IMR-90 (cell line): ENCODE data around the gene CFAP221. TPM values are rescaled to one million over a fixed set of nuclear protein-coding genes. Genes with fewer than 3 reads are reported as not detected.

Experiments used
- ATAC-seq: fragments of 200-7000 bp; cut with Tn5 transposase; 2 replicates; pipeline ENCODE4 v1.9.1; 2020; ENCODE audit warnings: low read depth, mild to moderate bottlenecking, moderate library complexity
- BruUV-seq: library from RNA; stranded (reverse); fragments of 400-500 nt; replicated peaks from 2 replicates; lab custom pipeline; 2021; lab: Mats Ljungman, UMichigan
- CTCF ChIA-PET: fragments of 300-600 bp; formaldehyde crosslinking; extraction: SDS; loops from one replicate; lab custom pipeline; 2021; ENCODE audit warnings: antibody characterized with exemption; lab: Yijun Ruan, JAX
- POLR2A ChIA-PET: fragments of 300-600 bp; sonication (Branson Sonifier 250); formaldehyde crosslinking; loops from one replicate; lab custom pipeline; 2022; ENCODE audit warnings: antibody characterized with exemption; ENCODE audit not compliant: unreplicated experiment; lab: Charles Lee
- DNase-seq: peaks from one replicate; pipeline ENCODE4 v3.0.0; 2013
- H2AFZ ChIP-seq: replicated peaks from 2 replicates; pipeline ENCODE3; 2013; ENCODE audit warnings: low read length, mild to moderate bottlenecking; ENCODE audit not compliant: poor library complexity
- H2AK5ac ChIP-seq: 2 replicates; pipeline ENCODE4 v1.6.1; 2013; ENCODE audit warnings: low read depth, low read length, inconsistent platforms
- H2AK9ac ChIP-seq: replicated peaks from 2 replicates; pipeline ENCODE3; 2013; ENCODE audit warnings: mild to moderate bottlenecking, low read depth, low read length, moderate library complexity; ENCODE audit not compliant: poor library complexity
- H2BK120ac ChIP-seq: 2 replicates; pipeline ENCODE4 v1.6.1; 2013; ENCODE audit warnings: low read depth, low read length, inconsistent platforms
- H2BK15ac ChIP-seq: 3 replicates; pipeline ENCODE4 v1.6.1; 2013; ENCODE audit warnings: low read depth, low read length, inconsistent platforms
- H2BK20ac ChIP-seq: 2 replicates; pipeline ENCODE4 v1.6.1; 2013; ENCODE audit warnings: low read depth, mild to moderate bottlenecking, inconsistent platforms, low read length, moderate library complexity
- H2BK5ac ChIP-seq: 2 replicates; pipeline ENCODE4 v1.6.1; 2013; ENCODE audit warnings: mild to moderate bottlenecking, low read depth, low read length, inconsistent platforms; ENCODE audit not compliant: poor library complexity, severe bottlenecking
- H3K14ac ChIP-seq: replicated peaks from 2 replicates; pipeline ENCODE4 v1.6.1; 2013; ENCODE audit warnings: low read depth, low read length, inconsistent platforms
- H3K18ac ChIP-seq: 2 replicates; pipeline ENCODE4 v1.6.1; 2013; ENCODE audit warnings: low read depth, low read length, control low read depth
- H3K23ac ChIP-seq: 2 replicates; pipeline ENCODE4 v1.6.1; 2013; ENCODE audit warnings: low read depth, low read length, inconsistent platforms
- H3K27ac ChIP-seq: 2 replicates; pipeline ENCODE4 v1.5.1; 2013; ENCODE audit warnings: mild to moderate bottlenecking, control low read depth, low read length; ENCODE audit not compliant: insufficient read depth
- H3K27me3 ChIP-seq: 2 replicates; pipeline ENCODE4 v1.6.1; 2013; ENCODE audit warnings: low read length; ENCODE audit not compliant: control insufficient read depth, insufficient read depth
- H3K36me3 ChIP-seq: 2 replicates; pipeline ENCODE4 v1.6.1; 2013; ENCODE audit warnings: low read length, mixed read lengths; ENCODE audit not compliant: control insufficient read depth, insufficient read depth
- H3K4ac ChIP-seq: 2 replicates; pipeline ENCODE4 v1.6.1; 2013; ENCODE audit warnings: low read depth, low read length, inconsistent platforms
- H3K4me1 ChIP-seq: 2 replicates; pipeline ENCODE4 v1.6.1; 2013; ENCODE audit warnings: low read length, mixed read lengths; ENCODE audit not compliant: control insufficient read depth, insufficient read depth
- H3K4me2 ChIP-seq: 2 replicates; pipeline ENCODE4 v1.6.1; 2013; ENCODE audit warnings: low read depth, mild to moderate bottlenecking, control low read depth, low read length, moderate library complexity
- H3K4me3 ChIP-seq: 2 replicates; pipeline ENCODE4 v1.5.1; 2013; ENCODE audit warnings: low read depth, mild to moderate bottlenecking, control low read depth, low read length, moderate library complexity; ENCODE audit not compliant: insufficient read depth
- H3K56ac ChIP-seq: 2 replicates; pipeline ENCODE4 v1.6.1; 2013; ENCODE audit warnings: low read length, inconsistent platforms; ENCODE audit not compliant: insufficient read depth; ENCODE audit errors: extremely low read depth
- H3K79me1 ChIP-seq, 2 experiments: 2 replicates each; pipeline ENCODE4 v1.6.1; 2013; ENCODE audit warnings: low read length in 2 of 2, inconsistent platforms in 1 of 2, low read depth in 1 of 2
- H3K9ac ChIP-seq: 2 replicates; pipeline ENCODE4 v1.6.1; 2013; ENCODE audit warnings: low read depth, low read length, control low read depth
- H3K9me1 ChIP-seq: 2 replicates; pipeline ENCODE4 v1.6.1; 2013; ENCODE audit warnings: low read length, inconsistent platforms; ENCODE audit not compliant: insufficient read depth
- H3K9me3 ChIP-seq: 2 replicates; pipeline ENCODE4 v1.6.1; 2013; ENCODE audit warnings: low read length; ENCODE audit not compliant: control insufficient read depth, insufficient read depth
- H4K20me1 ChIP-seq: 2 replicates; pipeline ENCODE4 v1.6.1; 2013; ENCODE audit warnings: low read length, inconsistent platforms; ENCODE audit not compliant: insufficient read depth
- H4K5ac ChIP-seq: 2 replicates; pipeline ENCODE4 v1.6.1; 2013; ENCODE audit warnings: mild to moderate bottlenecking, low read depth, low read length, control low read depth
- H4K8ac ChIP-seq, 2 experiments: 2 replicates each; pipeline ENCODE4 v1.6.1; 2013; ENCODE audit warnings: low read depth in 2 of 2, low read length in 2 of 2, control low read depth in 1 of 2, inconsistent platforms in 1 of 2
- H4K91ac ChIP-seq: 2 replicates; pipeline ENCODE4 v1.6.1; 2013; ENCODE audit warnings: low read depth, low read length, inconsistent platforms; ENCODE audit not compliant: insufficient read depth
- BHLHE40 ChIP-seq: fragments of 150-350 bp; IDR thresholded peaks from 2 replicates; pipeline ENCODE4 v1.6.1; 2016; ENCODE audit warnings: mild to moderate bottlenecking, low read depth, low read length
- CTCF ChIP-seq: conservative IDR thresholded peaks from 2 replicates; pipeline ENCODE4 v1.5.1; 2012; ENCODE audit warnings: mild to moderate bottlenecking, low read depth, low read length, improper control_type of control experiment
- MAZ ChIP-seq: IDR thresholded peaks from 2 replicates; pipeline ENCODE4 v1.6.1; 2012; ENCODE audit warnings: low read depth, mild to moderate bottlenecking, low read length, improper control_type of control experiment, moderate library complexity, borderline replicate concordance
- MXI1 ChIP-seq: IDR thresholded peaks from 2 replicates; pipeline ENCODE4 v1.6.1; 2012; ENCODE audit warnings: low read depth, mild to moderate bottlenecking, low read length, moderate library complexity, borderline replicate concordance
- RAD21 ChIP-seq: IDR thresholded peaks from 2 replicates; pipeline ENCODE4 v1.6.1; 2012; ENCODE audit warnings: low read length, improper control_type of control experiment
- RCOR1 ChIP-seq: IDR thresholded peaks from 2 replicates; pipeline ENCODE4 v1.6.1; 2012; ENCODE audit warnings: mild to moderate bottlenecking, low read length, improper control_type of control experiment; ENCODE audit not compliant: insufficient replicate concordance
- RFX5 ChIP-seq: IDR thresholded peaks from 2 replicates; pipeline ENCODE4 v1.8.0; 2012; ENCODE audit warnings: low read depth, mild to moderate bottlenecking, low read length, moderate library complexity
- SMC3 ChIP-seq: fragments of 150-350 bp; IDR thresholded peaks from 2 replicates; pipeline ENCODE4 v1.6.1; 2016; ENCODE audit warnings: low read depth, mild to moderate bottlenecking, antibody characterized with exemption, low read length, moderate library complexity
- WGBS, 2 experiments: methylation state at CpG; one replicate each; pipeline versions ENCODE4 v1.1.5 to v1.1.7; 2013; ENCODE audit warnings: missing lambda C conversion rate in 2 of 2; ENCODE audit not compliant: insufficient read length in 1 of 2; ENCODE audit errors: extremely low coverage in 2 of 2; 5-methylcytosine and 5-hydroxymethylcytosine counted together
- dilution Hi-C: fragments of 300-500 bp; cut with HindIII; formaldehyde crosslinking; loops from one replicate; pipeline ENCODE4 v1.14.3; 2018; ENCODE audit warnings: low sequenced_read_pairs; ENCODE audit not compliant: unreplicated experiment
- in situ Hi-C: fragments of 300-500 bp; cut with MboI; formaldehyde crosslinking; loops from 3 replicates; pipeline ENCODE4 v1.14.3; 2019; ENCODE audit warnings: low sequenced_read_pairs, inconsistent platforms, mixed read lengths
- intact Hi-C: fragments of 100-400 bp; cut with micrococcal nuclease; formaldehyde crosslinking; loops from 2 replicates; pipeline ENCODE4 v1.10.0; 2022
- polyA plus RNA-seq, 3 experiments: library from polyadenylated mRNA; depleted of rRNA; stranded (reverse); fragments of >200 nt; gene quantifications; 2 replicates each; pipeline ENCODE4 v1.2.3, GENCODE V29; 2012; ENCODE audit warnings: low replicate concordance in 1 of 3
- total RNA-seq: library from RNA; depleted of rRNA; stranded (reverse); fragments of >200 nt; gene quantifications from 2 replicates; pipeline ENCODE4 v1.2.3, GENCODE V29; 2012

Gene CFAP221
- total and polyA plus RNA-seq, 2 of the 4 experiments (the other 2 are of a cell fraction): not detected

- Histone ChIP-seq H2BK20ac (no peak overlapping the region), H3K27ac (no peak overlapping the region), H3K4me3 (no peak overlapping the region), H3K14ac (no peak overlapping the region), H3K9ac (no peak overlapping the region), H3K18ac (no peak overlapping the region), H2AFZ (peak overlapping the region; percentile 76), H2AK5ac (no peak overlapping the region), H3K79me1 (no peaks in the 10 kb centered on the region), H4K20me1 (no peaks in the 10 kb centered on the region), H2BK15ac (no peak overlapping the region), H3K9me3 (peaks cover 5% of the 10 kb centered on the region; the same call in 1 of the 2 replicates), H3K4me1 (no peaks in the 10 kb centered on the region), H2AK9ac (no peak overlapping the region), H3K27me3 (peaks cover 14% of the 10 kb centered on the region; the same call in 1 of the 2 replicates), H4K5ac (no peak overlapping the region), H2BK5ac (no peak overlapping the region), H3K36me3 (no peaks in the 10 kb centered on the region), H3K4ac (no peak overlapping the region), H4K91ac (no peak overlapping the region), H3K9me1 (no peaks in the 10 kb centered on the region), H2BK120ac (no peak overlapping the region), H3K4me2 (no peak overlapping the region), H4K8ac (no peak overlapping the region; a peak in 1 of 4 replicates), H3K56ac (no peak overlapping the region), H3K23ac (no peak overlapping the region)
- CTCF ChIA-PET: interaction anchor here (0.7 to 1.6 kb wide), 4 partner anchors 8 to 525 kb away, joined by 3 to 7 read pairs (median 4); no protein-coding TSS in a partner anchor
- intact Hi-C loops: loop anchor here (1.0 to 10.0 kb wide), 3 partner anchors 472 to 972 kb away; no protein-coding TSS in a partner anchor
- peak; percentile 46 for DNase-seq
- peak; percentile 99 for ATAC-seq
- in situ Hi-C loops: no loop called here
- dilution Hi-C loops: no loop called here
- TF ChIP-seq RCOR1 (no peak), MXI1 (no peak), RFX5 (no peak), RAD21 (peak; percentile 91), CTCF (peak; percentile 91), SMC3 (peak; percentile 84), MAZ (peak; percentile 51; the same call in 1 of the 2 replicates), BHLHE40 (no peak)
- 11% methylated on average over 3 of the region's 13 CpGs; no CpG with 5 or more reads in 1 of the 2 experiments for whole genome bisulfite sequencing, 2 experiments
- no TSS peak for BruUV-seq
- POLR2A ChIA-PET: no interaction called here
Measured at GRCh38 chr2:119702918-119703401, 158.7 kb downstream of the CFAP221 start.
